Motor neuron (in vitro differentiated cells): Measurements from ENCODE around the gene MTHFSD. TPM values are rescaled to one million over a fixed set of nuclear protein-coding genes. Genes with fewer than 3 reads are reported as not detected.

Experiments
- ATAC-seq, 8 experiments: fragments of 200-7000 bp; cut with Tn5 transposase; replicated peaks in 6 of 8; 2 replicates each; pipeline ENCODE4 v1.8.0; 2021; ENCODE audit warnings: mild to moderate bottlenecking in 8 of 8, moderate library complexity in 8 of 8
- H3K27ac ChIP-seq, 2 donors: fragments of 250-450 bp; sonication (Bioruptor Pico); 2 replicates each; pipeline ENCODE4 v1.9.0; 2021; ENCODE audit warnings: antibody characterized with exemption in 2 of 2, mild to moderate bottlenecking in 2 of 2, moderate library complexity in 1 of 2
- H3K4me1 ChIP-seq, 2 donors: fragments of 250-450 bp; sonication (Bioruptor Pico); replicated peaks in 1 of 2; 2 replicates each; pipeline ENCODE4 v1.6.1; 2021; ENCODE audit warnings: antibody characterized with exemption in 2 of 2, mild to moderate bottlenecking in 2 of 2, moderate library complexity in 1 of 2
- H3K4me3 ChIP-seq, 5 donors: fragments of 250-450 bp; sonication (Bioruptor Pico); 2 replicates each; pipeline ENCODE4 v1.9.0; 2021; ENCODE audit warnings: antibody characterized with exemption in 5 of 5, mild to moderate bottlenecking in 5 of 5, moderate library complexity in 4 of 5
- WGBS, 10 experiments: fragments of 450-650 bp; shearing (Covaris generic); methylation state at CpG; one replicate each; pipeline ENCODE4 v1.0.0; 2022; 5-methylcytosine and 5-hydroxymethylcytosine counted together
- in situ Hi-C, 9 experiments: fragments of 400-800 bp; cut with MboI; loops; one replicate each; pipeline ENCODE4 v1.15.0; 2021; ENCODE audit warnings: low sequenced_read_pairs in 9 of 9, low pct_unique_long_range_greater_than_20kb in 2 of 9; ENCODE audit not compliant: unreplicated experiment in 9 of 9
- total RNA-seq, 8 experiments: library from RNA; unstranded; fragments of 300-600 nt; gene quantifications; 2 replicates each; pipeline versions ENCODE4 v1.2.3 to v1.2.4, GENCODE V29; 2022

MTHFSD gene
- total RNA-seq, 8 experiments from 2014 or later: 10.4 to 36.4 (median 19.4) TPM

DNA sequence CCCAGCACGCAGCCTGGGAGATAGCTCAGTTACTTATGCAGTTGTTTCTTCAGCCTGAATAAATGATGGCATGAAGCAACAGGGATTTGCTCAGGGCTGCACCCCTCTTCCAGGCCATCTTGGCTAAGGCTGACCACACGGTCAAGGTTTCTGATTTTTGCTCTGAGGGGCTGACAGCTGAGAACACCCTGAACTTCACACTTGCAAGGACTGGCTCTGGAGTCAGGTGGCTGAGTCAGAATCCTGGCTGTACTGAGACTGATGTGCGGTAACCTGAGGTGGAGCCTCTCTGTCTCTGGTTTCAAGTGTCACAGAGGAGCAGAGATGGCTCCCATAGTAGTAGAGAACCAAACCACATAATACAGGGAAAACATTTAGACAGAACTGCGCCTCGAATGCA lies 4.8 kb downstream of the MTHFSD start:
- WGBS, 10 experiments: 83 to 100% (median 97%) methylated on average over 1 to 3 of the region's 5 CpGs; no CpG with 5 or more reads in 6 of the 10 experiments
- no peak for ATAC-seq
- Histone ChIP-seq H3K27ac (no peak overlapping the region), H3K4me3 (no peak overlapping the region), H3K4me1 (peaks cover 5% of the 10 kb centered on the region in 2 donors)
- in situ Hi-C loops: loop anchor here in 6 of 9 experiments (25.0 kb wide), 2 partner anchors 512 to 737 kb away; no protein-coding TSS in a partner anchor

DNA sequence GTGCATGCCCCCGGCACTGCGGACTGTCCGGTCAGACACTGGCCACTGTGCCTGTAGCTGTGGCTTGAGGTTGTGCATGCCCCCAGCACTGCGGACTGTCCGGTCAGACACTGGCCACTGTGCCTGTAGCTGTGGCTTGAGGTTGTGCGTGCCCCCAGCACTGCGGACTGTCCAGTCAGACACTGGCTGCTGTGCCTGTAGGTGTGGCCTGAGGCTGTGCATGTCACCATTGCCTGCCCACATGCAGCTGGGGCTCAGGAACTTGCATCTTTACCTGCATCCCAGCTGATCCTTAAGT lies 5.2 kb downstream of the MTHFSD start:
- in situ Hi-C loops: loop anchor here in 6 of 9 experiments (25.0 kb wide), 2 partner anchors 512 to 737 kb away; no protein-coding TSS in a partner anchor
- peak in 1 of 8 experiments; percentile 13 for ATAC-seq

DNA sequence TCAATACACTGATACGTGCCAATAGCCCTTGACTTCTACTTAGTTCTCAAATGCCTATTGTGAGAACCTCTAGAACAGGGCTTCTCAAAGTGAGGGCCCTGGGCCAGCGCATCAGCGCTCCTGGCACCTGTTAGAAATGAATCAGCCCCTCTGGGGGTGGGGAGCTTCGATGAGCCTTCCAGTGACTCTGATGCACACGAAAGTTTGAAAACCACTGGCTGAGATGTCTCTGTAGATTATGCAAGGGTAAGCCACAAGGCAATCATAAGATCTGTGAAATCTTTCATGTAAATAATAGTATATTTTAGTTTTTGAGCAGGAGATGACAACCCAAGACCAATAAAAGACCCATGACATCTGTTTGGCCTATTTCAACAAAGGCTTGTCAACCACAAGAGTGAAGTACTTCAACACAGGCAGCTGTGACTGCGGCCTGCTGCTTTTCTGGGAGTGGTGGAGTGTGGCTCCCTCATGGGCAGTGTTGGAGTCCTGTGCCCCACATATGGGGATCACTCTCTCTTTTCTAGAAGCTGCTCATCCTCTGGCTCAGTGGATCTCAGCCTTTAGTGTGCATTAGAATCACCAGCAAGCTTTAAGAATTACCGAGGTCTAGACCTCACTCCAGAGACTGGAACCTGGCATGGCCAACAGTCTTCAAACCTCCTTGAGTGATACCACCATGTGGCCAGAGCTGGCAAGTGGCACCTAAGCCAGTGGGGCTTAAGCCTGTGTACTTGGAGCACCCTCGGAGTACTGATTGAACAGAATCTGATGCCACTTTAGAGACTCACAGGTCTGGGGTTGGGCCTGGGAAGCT lies 5.8 kb downstream of the MTHFSD start:
- in situ Hi-C loops: no loop called here
- H3K4me1 ChIP-seq: peaks cover 4% of the 10 kb centered on the region in 2 donors
- no peak overlapping the region for H3K4me3 ChIP-seq
- no peak for ATAC-seq
- 67 to 98% (median 75%) methylated on average over 3 to 6 of the region's 8 CpGs; no CpG with 5 or more reads in 3 of the 10 experiments for WGBS, 10 experiments
- H3K27ac ChIP-seq: no peak overlapping the region

More for the DNA sequence above, 5.2 kb downstream of the MTHFSD start:
- Histone ChIP-seq H3K4me3 (no peak overlapping the region), H3K27ac (no peak overlapping the region), H3K4me1 (peaks cover 5% of the 10 kb centered on the region in 2 donors)
- WGBS, 10 experiments: 80 to 100% methylated on average over 1 to 4 of the region's 7 CpGs; no CpG with 5 or more reads in 8 of the 10 experiments

DNA sequence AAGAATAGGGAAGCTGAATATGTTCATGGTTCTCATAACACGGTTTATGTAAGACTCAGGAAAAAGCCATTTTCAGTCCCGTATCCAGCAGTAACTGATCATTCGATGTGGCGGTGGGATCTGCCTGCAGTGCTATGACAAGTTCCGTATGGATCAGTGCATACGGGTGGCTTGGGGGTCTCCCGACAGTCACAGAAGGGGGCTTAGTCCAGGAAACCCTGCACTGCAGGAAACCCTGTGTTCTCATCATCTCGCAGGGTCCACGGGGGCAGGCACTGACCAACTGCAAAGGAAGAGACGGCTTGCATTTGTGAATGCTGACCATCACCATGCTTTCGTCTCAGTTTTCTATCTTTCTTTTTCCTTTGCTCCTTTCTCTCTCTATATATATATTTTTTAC lies 7.7 kb downstream of the MTHFSD start:
- 86 to 100% (median 98%) methylated on average over 1 to 8 of the region's 11 CpGs for WGBS, 10 experiments
- ATAC-seq: no peak
- H3K4me3 ChIP-seq: no peak overlapping the region
- no peak overlapping the region for H3K27ac ChIP-seq
- in situ Hi-C loops: no loop called here
- no peaks in the 10 kb centered on the region for H3K4me1 ChIP-seq

DNA sequence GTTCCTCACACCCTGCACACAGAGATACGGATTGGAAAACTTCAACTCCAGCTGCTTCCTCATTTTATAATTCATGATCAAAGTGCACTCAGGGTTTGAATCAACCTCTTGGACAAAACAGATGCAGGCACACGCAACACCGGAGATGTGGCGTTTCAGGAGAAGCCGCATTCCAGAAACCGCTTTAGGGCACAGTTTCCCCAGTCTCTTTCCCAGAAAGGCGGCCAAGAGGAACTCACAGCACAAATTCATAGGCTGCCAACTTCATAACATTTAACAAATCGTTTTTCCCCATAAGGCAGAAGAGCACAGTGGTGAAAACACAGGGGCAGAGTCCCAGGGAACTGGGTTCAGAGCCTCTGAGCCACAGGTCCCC lies 8.4 kb downstream of the MTHFSD start:
- Histone ChIP-seq H3K4me1 (no peaks in the 10 kb centered on the region), H3K4me3 (no peak overlapping the region), H3K27ac (no peak overlapping the region)
- no peak for ATAC-seq
- WGBS, 10 experiments: 70 to 100% (median 93%) methylated on average over 1 to 7 of the region's 8 CpGs; no CpG with 5 or more reads in 2 of the 10 experiments
- in situ Hi-C loops: no loop called here

DNA sequence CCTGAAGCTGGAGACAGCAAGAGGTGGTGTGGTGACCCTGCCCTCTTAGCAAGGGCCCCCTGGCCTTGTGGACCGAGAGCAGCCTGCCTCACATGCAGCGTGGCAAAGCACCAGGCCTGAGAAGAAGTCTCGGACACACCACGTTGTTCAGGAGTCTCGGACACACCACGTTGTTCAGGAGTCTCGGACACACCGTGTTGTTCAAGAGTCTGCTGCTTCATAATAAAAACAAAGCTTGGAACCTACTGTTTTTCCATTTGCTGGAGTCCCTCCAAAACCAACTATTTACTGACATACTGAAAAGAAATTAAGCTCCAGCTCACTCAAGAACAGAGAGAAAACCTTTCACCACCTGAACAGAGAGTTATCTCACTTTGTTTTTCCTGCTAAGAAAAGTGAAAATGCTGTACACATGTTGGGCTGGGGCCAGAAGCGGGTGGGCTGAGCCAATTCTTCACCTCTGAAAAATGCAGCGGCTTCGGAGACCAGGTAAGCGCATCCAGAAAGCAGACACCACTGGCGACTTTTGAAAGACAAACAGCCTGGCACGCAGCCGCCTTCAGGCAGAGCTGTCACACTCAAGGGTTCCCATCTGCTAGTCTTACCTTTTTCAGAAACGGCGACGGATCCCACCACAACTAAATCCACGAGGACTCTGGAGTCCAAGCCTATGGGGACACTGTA lies 8.9 kb downstream of the MTHFSD start:
- Histone ChIP-seq H3K27ac (no peak overlapping the region), H3K4me1 (no peaks in the 10 kb centered on the region), H3K4me3 (no peak overlapping the region)
- no peak for ATAC-seq
- in situ Hi-C loops: no loop called here
- WGBS, 10 experiments: 87 to 100% (median 94%) methylated on average over 1 to 16 of the region's 19 CpGs; no CpG with 5 or more reads in 1 of the 10 experiments

DNA sequence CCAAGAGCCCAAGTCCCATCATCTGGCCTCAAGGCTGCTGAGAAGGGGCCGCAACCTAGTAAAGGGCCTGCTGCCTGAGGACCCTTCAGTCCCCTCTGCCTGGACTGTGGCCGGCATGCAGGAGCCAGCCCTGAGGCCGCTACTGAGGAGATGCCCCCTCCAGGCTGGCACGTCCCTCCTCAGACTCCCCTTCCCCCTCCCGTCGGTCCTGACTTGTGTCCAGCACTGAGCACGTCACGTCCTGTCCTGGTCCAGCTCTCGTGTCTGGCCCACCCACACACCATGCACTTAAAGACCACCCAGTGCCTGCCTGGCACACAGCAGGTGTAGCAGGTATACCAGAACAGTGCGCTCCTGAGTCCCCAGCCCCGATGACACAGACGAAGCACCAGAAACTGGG lies 9.6 kb downstream of the MTHFSD start:
- ATAC-seq: no peak
- Histone ChIP-seq H3K4me1 (no peaks in the 10 kb centered on the region), H3K4me3 (no peak overlapping the region), H3K27ac (no peak overlapping the region)
- in situ Hi-C loops: no loop called here
- WGBS, 10 experiments: 62 to 100% (median 95%) methylated on average over 1 to 5 of the region's 12 CpGs; no CpG with 5 or more reads in 4 of the 10 experiments

DNA sequence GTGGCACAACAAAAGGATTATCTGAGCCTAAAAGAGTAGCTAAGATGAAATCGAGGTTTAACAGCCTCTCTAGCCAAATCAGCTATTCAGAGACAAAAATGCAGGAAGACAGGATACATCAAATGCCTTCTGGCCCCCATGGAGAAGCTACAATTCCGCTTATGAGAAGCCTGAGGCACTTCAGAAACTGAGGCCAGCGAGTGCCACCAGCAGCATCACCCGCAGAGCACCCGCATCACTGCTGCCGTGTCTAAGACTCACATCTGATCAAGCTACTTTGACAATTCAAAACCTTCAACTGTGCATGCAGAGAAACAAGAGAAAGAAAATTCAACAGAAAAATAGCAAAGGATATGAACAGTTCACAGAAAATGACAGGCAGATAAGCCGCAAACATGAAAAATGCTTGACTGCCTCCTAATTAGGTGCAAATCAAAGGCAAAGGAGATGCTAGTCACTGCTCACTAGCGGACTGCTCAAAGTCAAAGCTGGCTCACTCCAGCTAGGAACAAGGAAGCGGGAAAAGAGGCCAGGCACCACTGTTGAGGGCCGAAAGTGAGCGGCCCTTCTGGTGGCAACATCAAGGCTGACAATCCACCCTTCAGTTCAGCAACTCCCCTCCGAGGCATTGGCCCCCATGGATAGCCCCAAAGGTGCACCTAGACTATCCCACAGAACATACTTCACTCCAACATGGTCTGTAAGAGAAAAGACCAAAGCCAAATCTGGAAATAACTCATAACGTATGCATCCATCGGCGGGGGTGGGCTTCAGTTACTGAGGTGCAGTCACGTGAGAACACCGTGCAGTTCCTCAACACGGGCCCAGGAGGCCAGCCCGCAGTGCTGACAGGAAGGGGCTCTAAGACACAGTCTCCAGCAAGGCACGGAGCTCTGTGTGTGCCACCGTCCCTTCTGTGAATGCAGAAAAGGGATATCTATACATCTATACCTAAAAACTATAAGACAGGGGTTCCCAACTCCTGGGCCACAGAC lies 12.0 kb downstream of the MTHFSD start:
- no peak for ATAC-seq
- Histone ChIP-seq H3K4me1 (no peaks in the 10 kb centered on the region), H3K4me3 (no peak overlapping the region), H3K27ac (no peak overlapping the region)
- in situ Hi-C loops: no loop called here
- WGBS, 10 experiments: 80 to 100% (median 89%) methylated on average over 1 to 13 of the region's 21 CpGs

DNA sequence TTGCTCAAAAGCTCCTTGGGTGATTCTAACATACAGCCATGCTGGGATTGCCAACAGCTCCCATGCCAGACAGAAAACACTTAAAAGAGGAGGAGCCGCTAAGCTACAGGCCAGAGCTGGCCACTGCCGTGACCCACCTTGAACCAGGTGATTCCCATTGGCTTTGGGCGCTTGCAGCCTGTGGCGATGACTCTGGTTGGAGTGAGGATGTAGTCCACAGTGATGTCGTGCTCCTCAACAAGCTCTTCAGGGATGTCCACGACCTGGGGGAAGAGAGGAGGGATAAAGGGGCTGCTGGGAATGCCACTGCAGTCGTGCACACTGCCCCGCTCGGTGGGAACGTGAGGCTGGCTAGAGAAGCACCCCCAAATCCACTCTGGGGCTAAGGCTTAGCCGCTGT lies 13.5 kb downstream of the MTHFSD start:
- Histone ChIP-seq H3K4me3 (no peak overlapping the region), H3K4me1 (no peaks in the 10 kb centered on the region), H3K27ac (no peak overlapping the region)
- ATAC-seq: no peak
- WGBS, 10 experiments: 70 to 100% (median 78%) methylated on average over 1 to 7 of the region's 11 CpGs; no CpG with 5 or more reads in 5 of the 10 experiments
- in situ Hi-C loops: no loop called here

DNA sequence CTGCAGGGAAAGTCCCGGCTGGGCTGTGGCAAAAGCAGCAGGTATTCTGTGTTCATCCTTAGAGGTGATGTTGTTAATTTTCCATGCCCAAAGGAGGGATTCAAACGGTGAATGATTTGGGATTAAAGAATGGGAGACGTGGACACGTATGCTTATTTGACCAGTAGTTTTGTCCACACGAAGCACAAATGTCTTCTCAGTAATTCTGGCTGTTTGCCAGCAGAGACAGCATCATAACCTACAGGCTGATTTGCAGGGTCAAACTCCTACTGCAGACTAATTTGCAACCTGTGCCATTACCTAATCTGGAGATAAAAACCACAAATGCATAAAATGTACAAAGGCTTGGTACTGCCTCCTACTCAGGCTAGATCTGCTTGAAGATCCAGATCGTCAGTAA lies 14.1 kb downstream of the MTHFSD start:
- Histone ChIP-seq H3K27ac (no peak overlapping the region), H3K4me3 (no peak overlapping the region), H3K4me1 (no peaks in the 10 kb centered on the region)
- ATAC-seq: no peak
- in situ Hi-C loops: no loop called here
- 75 to 100% (median 90%) methylated on average over 1 to 5 of the region's 6 CpGs for WGBS, 10 experiments

DNA sequence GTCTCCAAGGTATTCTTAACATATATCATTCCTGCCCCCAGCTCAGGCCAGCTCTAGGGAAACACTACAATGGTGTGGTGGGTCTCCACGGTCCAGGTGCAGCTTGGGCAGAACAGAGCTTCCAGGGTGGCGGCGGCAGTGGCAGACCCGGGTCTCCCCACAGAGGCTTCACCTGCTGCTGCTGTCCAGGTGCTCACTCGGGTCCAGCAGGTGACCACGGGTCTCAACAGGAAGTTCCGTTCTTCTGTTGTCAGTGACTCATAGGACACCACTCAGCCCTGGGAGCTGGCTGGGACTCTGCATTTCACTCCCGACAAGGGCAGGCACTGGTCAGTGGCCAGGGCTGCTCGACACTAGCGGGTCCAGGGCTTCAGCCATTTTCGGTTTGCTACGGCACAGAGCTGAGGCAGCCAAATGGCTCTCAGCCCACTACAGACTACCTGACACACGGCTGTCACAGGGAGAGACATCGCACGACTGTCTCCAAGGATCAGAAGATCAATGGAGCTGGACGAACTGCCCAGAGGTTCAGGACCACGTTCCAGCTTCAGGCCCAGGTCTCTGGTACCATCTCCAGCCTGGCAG lies 16.7 kb downstream of the MTHFSD start:
- 89 to 100% (median 98%) methylated on average over 2 to 4 of the region's 17 CpGs; no CpG with 5 or more reads in 6 of the 10 experiments for WGBS, 10 experiments
- no peak for ATAC-seq
- Histone ChIP-seq H3K4me3 (no peak overlapping the region), H3K27ac (no peak overlapping the region), H3K4me1 (no peaks in the 10 kb centered on the region)
- in situ Hi-C loops: no loop called here

DNA sequence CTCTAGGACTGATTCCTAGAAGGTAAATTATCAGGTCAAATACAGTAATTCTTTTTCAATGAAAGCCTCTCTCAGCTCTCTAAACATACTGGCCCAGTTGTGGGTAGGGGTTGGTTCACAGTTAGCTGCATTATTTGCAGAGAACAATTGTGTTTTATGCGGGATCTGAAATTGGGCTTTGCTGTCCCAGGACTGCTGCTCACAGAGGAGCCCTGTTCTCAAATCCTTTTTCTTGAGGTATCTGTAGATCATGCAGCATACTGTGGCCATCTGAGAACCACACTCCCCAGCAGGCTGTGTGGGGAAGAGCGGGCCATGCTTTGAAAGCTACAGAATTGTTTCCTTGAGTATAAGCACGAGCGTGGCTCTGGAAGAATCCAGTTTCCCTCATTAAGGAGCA lies 17.5 kb downstream of the MTHFSD start:
- in situ Hi-C loops: no loop called here
- no peak overlapping the region for H3K4me3 ChIP-seq
- no peaks in the 10 kb centered on the region for H3K4me1 ChIP-seq
- 80 to 100% (median 94%) methylated on average over 1 to 2 of the region's 4 CpGs; no CpG with 5 or more reads in 4 of the 10 experiments for WGBS, 10 experiments
- no peak for ATAC-seq
- no peak overlapping the region for H3K27ac ChIP-seq
